ENCODE measurements around the gene GRID1.

DNA sequence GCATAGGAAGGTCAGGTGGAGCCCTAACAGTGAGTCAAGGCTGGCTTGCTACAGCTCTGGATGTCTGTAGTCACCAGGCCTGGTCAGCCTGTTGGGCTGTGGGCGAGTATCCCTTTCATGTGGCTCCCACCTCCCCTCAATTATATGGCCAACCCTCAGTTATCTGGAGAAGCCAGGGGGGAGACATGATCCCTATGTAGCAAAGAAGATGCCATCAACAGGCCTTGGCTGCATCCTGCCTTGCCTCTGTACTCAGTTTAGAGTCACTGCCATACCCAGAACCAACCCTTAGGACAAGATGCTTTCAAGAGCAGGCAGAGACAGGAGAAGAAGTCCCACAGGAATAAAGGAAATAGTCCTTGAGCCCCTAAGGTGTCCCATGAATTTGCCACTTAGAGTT is 763.9 kb downstream of the GRID1 start:
- TF ChIP-seq EZH2 (IDR thresholded peaks at IDR 0.05; ENCODE audit: insufficient read depth, poor library complexity, severe bottlenecking) (no peak), EZH2phosphoT487 (IDR thresholded peaks at IDR 0.05; ENCODE audit: insufficient read depth, low read depth) (no peak)
